Measurements from ENCODE around the gene NADK2.

The NADK2 gene

GRCh38 chr5:36252722-36253365 lies 11.1 kb upstream of the NADK2 start:
- no peak overlapping the region for H3K27ac ChIP-seq (ENCODE audit: low read length)

GRCh38 chr5:36251218-36251617 lies 9.5 kb upstream of the NADK2 start:
- Histone ChIP-seq H3K79me2 (ENCODE audit: low read length) (no peaks in the 10 kb centered on the region), H3K4me1 (ENCODE audit: low read length) (no peaks in the 10 kb centered on the region), H3K27me3 (replicated peaks; ENCODE audit: insufficient read depth, low read length) (no peaks in the 10 kb centered on the region), H3K27ac (ENCODE audit: low read length) (no peak overlapping the region), H3K9ac (ENCODE audit: low read length) (no peak overlapping the region), H3K9me2 (replicated peaks; ENCODE audit: insufficient read depth, low read length) (no peaks in the 10 kb centered on the region), H3K36me3 (replicated peaks; ENCODE audit: insufficient read depth, low read length) (no peaks in the 10 kb centered on the region), H3F3A (ENCODE audit: insufficient read depth, low read length) (no peaks in the 10 kb centered on the region), H4K20me1 (ENCODE audit: insufficient read depth, low read length) (no peaks in the 10 kb centered on the region), H2AFZ (ENCODE audit: low read length) (no peak overlapping the region), H3K9me3 (replicated peaks; ENCODE audit: insufficient read depth, low read length) (no peaks in the 10 kb centered on the region), H3K4me2 (ENCODE audit: low read depth, low read length) (no peak overlapping the region), H3K4me3 (ENCODE audit: low read length) (no peak overlapping the region)
- DNase-seq, result no peak
- no peak for TF ChIP-seq EZH2phosphoT487 (IDR thresholded peaks at IDR 0.05; ENCODE audit: low read length)
- TF ChIP-seq CTCF (IDR thresholded peaks at IDR 0.05; ENCODE audit: low read length), result no peak
- no peak for TF ChIP-seq EZH2 (optimal IDR thresholded peaks at IDR 0.05; ENCODE audit: low read depth, low read length)

More at GRCh38 chr5:36252722-36253365, 11.1 kb upstream of the NADK2 start:
- no peak overlapping the region for H3K4me3 ChIP-seq (ENCODE audit: low read length)
- H3K4me2 ChIP-seq (ENCODE audit: low read depth, low read length), result no peak overlapping the region
- no peak for TF ChIP-seq EZH2 (optimal IDR thresholded peaks at IDR 0.05; ENCODE audit: low read depth, low read length)
- no peak for TF ChIP-seq CTCF (IDR thresholded peaks at IDR 0.05; ENCODE audit: low read length)
- DNase-seq, result no peak
- no peaks in the 10 kb centered on the region for H3K9me2 ChIP-seq (replicated peaks; ENCODE audit: insufficient read depth, low read length)
- H3K79me2 ChIP-seq (ENCODE audit: low read length), result no peaks in the 10 kb centered on the region
- H3K9me3 ChIP-seq (replicated peaks; ENCODE audit: insufficient read depth, low read length), result no peaks in the 10 kb centered on the region
- H4K20me1 ChIP-seq (ENCODE audit: insufficient read depth, low read length), result no peaks in the 10 kb centered on the region
- H3K4me1 ChIP-seq (ENCODE audit: low read length), result no peaks in the 10 kb centered on the region
- H3F3A ChIP-seq (ENCODE audit: insufficient read depth, low read length), result no peaks in the 10 kb centered on the region
- H3K9ac ChIP-seq (ENCODE audit: low read length), result no peak overlapping the region
- no peak overlapping the region for H2AFZ ChIP-seq (ENCODE audit: low read length)
- no peaks in the 10 kb centered on the region for H3K36me3 ChIP-seq (replicated peaks; ENCODE audit: insufficient read depth, low read length)
- no peaks in the 10 kb centered on the region for H3K27me3 ChIP-seq (replicated peaks; ENCODE audit: insufficient read depth, low read length)

GRCh38 chr5:36250427-36250826 lies 8.7 kb upstream of the NADK2 start:
- DNase-seq, result no peak
- TF ChIP-seq EZH2phosphoT487 (IDR thresholded peaks at IDR 0.05; ENCODE audit: low read length) (no peak), EZH2 (optimal IDR thresholded peaks at IDR 0.05; ENCODE audit: low read depth, low read length) (no peak), CTCF (IDR thresholded peaks at IDR 0.05; ENCODE audit: low read length) (no peak)

More at GRCh38 chr5:36250427-36250826, 8.7 kb upstream of the NADK2 start:
- Histone ChIP-seq H3K9ac (ENCODE audit: low read length) (no peak overlapping the region), H3K4me2 (ENCODE audit: low read depth, low read length) (no peak overlapping the region), H3K4me1 (ENCODE audit: low read length) (no peaks in the 10 kb centered on the region), H3K79me2 (ENCODE audit: low read length) (no peaks in the 10 kb centered on the region), H4K20me1 (ENCODE audit: insufficient read depth, low read length) (no peaks in the 10 kb centered on the region), H3K9me3 (replicated peaks; ENCODE audit: insufficient read depth, low read length) (no peaks in the 10 kb centered on the region), H3K27ac (ENCODE audit: low read length) (no peak overlapping the region), H3K4me3 (ENCODE audit: low read length) (no peak overlapping the region), H3K36me3 (replicated peaks; ENCODE audit: insufficient read depth, low read length) (no peaks in the 10 kb centered on the region), H3F3A (ENCODE audit: insufficient read depth, low read length) (no peaks in the 10 kb centered on the region), H3K9me2 (replicated peaks; ENCODE audit: insufficient read depth, low read length) (no peaks in the 10 kb centered on the region), H3K27me3 (replicated peaks; ENCODE audit: insufficient read depth, low read length) (no peaks in the 10 kb centered on the region), H2AFZ (ENCODE audit: low read length) (no peak overlapping the region)

All from MM.1S (cell line).